HEK293 (cell line): Measurements from ENCODE around the gene C8B.

ENCODE experiments used
- ZNF19 ChIP-seq: fragments of 450-650 bp; formaldehyde crosslinking; IDR thresholded peaks from 2 replicates; pipeline ENCODE4; 2016; ENCODE audit warnings: missing biosample characterization, missing genetic modification characterization, low read depth
- ZNF366 ChIP-seq: fragments of 450-650 bp; formaldehyde crosslinking; conservative IDR thresholded peaks from 2 replicates; pipeline ENCODE4 v1.5.1; 2016; ENCODE audit warnings: missing biosample characterization, missing genetic modification characterization
- TF ChIP-seq, protein P1 (sequence below): fragments of 450-650 bp; formaldehyde crosslinking; IDR thresholded peaks from 2 replicates; pipeline ENCODE4 v1.5.1; 2016; ENCODE audit warnings: missing biosample characterization, missing genetic modification characterization
- TF ChIP-seq, protein P2 (sequence below): fragments of 450-650 bp; formaldehyde crosslinking; IDR thresholded peaks from 2 replicates; pipeline ENCODE4 v1.5.1; 2016; ENCODE audit warnings: missing biosample characterization, missing genetic modification characterization
- TF ChIP-seq, protein P3 (sequence below): fragments of 450-650 bp; formaldehyde crosslinking; IDR thresholded peaks from 2 replicates; pipeline ENCODE4 v1.5.1; 2016; ENCODE audit warnings: missing biosample characterization, missing genetic modification characterization

DNA sequence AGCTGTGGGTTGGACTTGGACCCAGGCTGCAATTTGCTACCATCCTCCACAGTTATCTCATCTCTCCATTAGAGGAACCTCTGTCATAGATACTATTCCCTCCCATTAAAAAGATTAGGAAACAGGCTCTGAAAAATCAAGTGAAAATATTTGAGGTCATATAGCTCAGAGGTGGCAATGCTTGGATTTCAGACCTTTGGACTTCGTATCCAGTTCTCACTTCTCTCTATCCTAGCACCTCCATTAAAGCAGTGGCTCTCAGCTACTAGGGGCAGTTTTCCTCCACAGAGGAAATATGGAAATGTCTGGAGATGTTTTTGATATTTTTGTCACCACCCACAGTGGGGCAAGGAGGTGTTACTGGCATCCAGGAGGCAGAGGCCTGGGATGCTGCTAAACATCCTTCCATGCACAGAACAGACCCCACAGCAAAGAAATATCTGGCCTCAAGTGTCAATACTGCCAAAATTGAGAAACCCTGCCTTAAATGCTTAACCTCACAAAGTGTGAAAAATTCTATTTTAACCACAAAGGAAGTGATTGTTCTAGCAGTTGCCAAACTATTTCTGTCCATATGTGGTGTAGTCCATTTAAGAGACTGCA lies 57.1 kb downstream of the C8B start:
- TF ChIP-seq, protein P1, sequence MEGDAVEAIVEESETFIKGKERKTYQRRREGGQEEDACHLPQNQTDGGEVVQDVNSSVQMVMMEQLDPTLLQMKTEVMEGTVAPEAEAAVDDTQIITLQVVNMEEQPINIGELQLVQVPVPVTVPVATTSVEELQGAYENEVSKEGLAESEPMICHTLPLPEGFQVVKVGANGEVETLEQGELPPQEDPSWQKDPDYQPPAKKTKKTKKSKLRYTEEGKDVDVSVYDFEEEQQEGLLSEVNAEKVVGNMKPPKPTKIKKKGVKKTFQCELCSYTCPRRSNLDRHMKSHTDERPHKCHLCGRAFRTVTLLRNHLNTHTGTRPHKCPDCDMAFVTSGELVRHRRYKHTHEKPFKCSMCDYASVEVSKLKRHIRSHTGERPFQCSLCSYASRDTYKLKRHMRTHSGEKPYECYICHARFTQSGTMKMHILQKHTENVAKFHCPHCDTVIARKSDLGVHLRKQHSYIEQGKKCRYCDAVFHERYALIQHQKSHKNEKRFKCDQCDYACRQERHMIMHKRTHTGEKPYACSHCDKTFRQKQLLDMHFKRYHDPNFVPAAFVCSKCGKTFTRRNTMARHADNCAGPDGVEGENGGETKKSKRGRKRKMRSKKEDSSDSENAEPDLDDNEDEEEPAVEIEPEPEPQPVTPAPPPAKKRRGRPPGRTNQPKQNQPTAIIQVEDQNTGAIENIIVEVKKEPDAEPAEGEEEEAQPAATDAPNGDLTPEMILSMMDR: no peak
- TF ChIP-seq ZNF366 (tag by site-specific recombination) (no peak), ZNF19 (tag by site-specific recombination) (no peak)
- TF ChIP-seq, protein P2, sequence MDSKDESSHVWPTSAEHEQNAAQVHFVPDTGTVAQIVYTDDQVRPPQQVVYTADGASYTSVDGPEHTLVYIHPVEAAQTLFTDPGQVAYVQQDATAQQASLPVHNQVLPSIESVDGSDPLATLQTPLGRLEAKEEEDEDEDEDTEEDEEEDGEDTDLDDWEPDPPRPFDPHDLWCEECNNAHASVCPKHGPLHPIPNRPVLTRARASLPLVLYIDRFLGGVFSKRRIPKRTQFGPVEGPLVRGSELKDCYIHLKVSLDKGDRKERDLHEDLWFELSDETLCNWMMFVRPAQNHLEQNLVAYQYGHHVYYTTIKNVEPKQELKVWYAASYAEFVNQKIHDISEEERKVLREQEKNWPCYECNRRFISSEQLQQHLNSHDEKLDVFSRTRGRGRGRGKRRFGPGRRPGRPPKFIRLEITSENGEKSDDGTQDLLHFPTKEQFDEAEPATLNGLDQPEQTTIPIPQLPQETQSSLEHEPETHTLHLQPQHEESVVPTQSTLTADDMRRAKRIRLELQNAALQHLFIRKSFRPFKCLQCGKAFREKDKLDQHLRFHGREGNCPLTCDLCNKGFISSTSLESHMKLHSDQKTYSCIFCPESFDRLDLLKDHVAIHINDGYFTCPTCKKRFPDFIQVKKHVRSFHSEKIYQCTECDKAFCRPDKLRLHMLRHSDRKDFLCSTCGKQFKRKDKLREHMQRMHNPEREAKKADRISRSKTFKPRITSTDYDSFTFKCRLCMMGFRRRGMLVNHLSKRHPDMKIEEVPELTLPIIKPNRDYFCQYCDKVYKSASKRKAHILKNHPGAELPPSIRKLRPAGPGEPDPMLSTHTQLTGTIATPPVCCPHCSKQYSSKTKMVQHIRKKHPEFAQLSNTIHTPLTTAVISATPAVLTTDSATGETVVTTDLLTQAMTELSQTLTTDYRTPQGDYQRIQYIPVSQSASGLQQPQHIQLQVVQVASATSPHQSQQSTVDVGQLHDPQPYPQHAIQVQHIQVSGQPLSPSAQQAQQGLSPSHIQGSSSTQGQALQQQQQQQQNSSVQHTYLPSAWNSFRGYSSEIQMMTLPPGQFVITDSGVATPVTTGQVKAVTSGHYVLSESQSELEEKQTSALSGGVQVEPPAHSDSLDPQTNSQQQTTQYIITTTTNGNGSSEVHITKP (tag by site-specific recombination): no peak
- TF ChIP-seq, protein P3, sequence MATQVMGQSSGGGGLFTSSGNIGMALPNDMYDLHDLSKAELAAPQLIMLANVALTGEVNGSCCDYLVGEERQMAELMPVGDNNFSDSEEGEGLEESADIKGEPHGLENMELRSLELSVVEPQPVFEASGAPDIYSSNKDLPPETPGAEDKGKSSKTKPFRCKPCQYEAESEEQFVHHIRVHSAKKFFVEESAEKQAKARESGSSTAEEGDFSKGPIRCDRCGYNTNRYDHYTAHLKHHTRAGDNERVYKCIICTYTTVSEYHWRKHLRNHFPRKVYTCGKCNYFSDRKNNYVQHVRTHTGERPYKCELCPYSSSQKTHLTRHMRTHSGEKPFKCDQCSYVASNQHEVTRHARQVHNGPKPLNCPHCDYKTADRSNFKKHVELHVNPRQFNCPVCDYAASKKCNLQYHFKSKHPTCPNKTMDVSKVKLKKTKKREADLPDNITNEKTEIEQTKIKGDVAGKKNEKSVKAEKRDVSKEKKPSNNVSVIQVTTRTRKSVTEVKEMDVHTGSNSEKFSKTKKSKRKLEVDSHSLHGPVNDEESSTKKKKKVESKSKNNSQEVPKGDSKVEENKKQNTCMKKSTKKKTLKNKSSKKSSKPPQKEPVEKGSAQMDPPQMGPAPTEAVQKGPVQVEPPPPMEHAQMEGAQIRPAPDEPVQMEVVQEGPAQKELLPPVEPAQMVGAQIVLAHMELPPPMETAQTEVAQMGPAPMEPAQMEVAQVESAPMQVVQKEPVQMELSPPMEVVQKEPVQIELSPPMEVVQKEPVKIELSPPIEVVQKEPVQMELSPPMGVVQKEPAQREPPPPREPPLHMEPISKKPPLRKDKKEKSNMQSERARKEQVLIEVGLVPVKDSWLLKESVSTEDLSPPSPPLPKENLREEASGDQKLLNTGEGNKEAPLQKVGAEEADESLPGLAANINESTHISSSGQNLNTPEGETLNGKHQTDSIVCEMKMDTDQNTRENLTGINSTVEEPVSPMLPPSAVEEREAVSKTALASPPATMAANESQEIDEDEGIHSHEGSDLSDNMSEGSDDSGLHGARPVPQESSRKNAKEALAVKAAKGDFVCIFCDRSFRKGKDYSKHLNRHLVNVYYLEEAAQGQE (tag by site-specific recombination): no peak
